CD4-positive, alpha-beta T cell (primary cell): ENCODE measurements around the gene S100A5. TPM values are rescaled to one million over a fixed set of nuclear protein-coding genes. Genes with fewer than 3 reads are reported as not detected.
A peak's percentile ranks its signal among the peaks of the same experiment; 100 is the strongest.

ENCODE experiments used
- ATAC-seq: fragments of 200-7000 bp; cut with Tn5 transposase; one replicate; pipeline ENCODE4 v1.10.0; 2022; ENCODE audit warnings: mild to moderate bottlenecking; ENCODE audit not compliant: poor library complexity
- CTCF ChIA-PET: fragments of 350-600 bp; sonication (Branson Sonifier 250); formaldehyde crosslinking; loops from one replicate; lab custom pipeline; 2021; ENCODE audit warnings: antibody characterized with exemption, inconsistent platforms; lab: Charles Lee
- POLR2A ChIA-PET: fragments of 350-600 bp; sonication (Branson Sonifier 250); formaldehyde crosslinking; loops from one replicate; lab custom pipeline; 2021; ENCODE audit warnings: antibody characterized with exemption, inconsistent platforms; lab: Charles Lee
- DNase-seq, 14 experiments: peaks; one replicate each; pipeline ENCODE4 v3.0.0-alpha.2; 2013 to 2020; ENCODE audit warnings: mixed read lengths in 2 of 14
- H3K27ac ChIP-seq, 2 donors: one replicate each; pipeline versions ENCODE4 v1.5.1 to v1.7.0; 2013; ENCODE audit warnings: low read length in 2 of 2, low read depth in 1 of 2, mild to moderate bottlenecking in 1 of 2
- H3K27me3 ChIP-seq, 2 experiments: 1 replicate in 1 of 2; 2 replicates in 1 of 2; pipeline versions ENCODE4 v1.6.1 to v1.7.0; 2013; ENCODE audit warnings: low read length in 2 of 2, control low read depth in 1 of 2, mild to moderate bottlenecking in 1 of 2, moderate library complexity in 1 of 2; ENCODE audit not compliant: insufficient read depth in 2 of 2, control insufficient read depth in 1 of 2
- H3K36me3 ChIP-seq: one replicate; pipeline ENCODE4 v1.6.1; 2013; ENCODE audit warnings: low read length, control low read depth; ENCODE audit not compliant: insufficient read depth
- H3K4me1 ChIP-seq: one replicate; pipeline ENCODE4 v1.6.1; 2013; ENCODE audit warnings: low read length, control low read depth; ENCODE audit not compliant: insufficient read depth
- H3K4me3 ChIP-seq: one replicate; pipeline ENCODE4 v1.5.1; 2013; ENCODE audit warnings: mild to moderate bottlenecking, low read length, moderate library complexity
- H3K9me3 ChIP-seq, 2 experiments: 1 replicate in 1 of 2; 2 replicates in 1 of 2; pipeline versions ENCODE4 v1.6.1 to v1.7.0; 2013; ENCODE audit warnings: low read length in 2 of 2, mild to moderate bottlenecking in 2 of 2, control low read depth in 1 of 2, moderate library complexity in 1 of 2; ENCODE audit not compliant: control insufficient read depth in 1 of 2, insufficient read depth in 1 of 2
- H3K27ac Mint-ChIP-seq: one replicate; pipeline ENCODE4 v1.8.0; 2020; ENCODE audit warnings: mixed read lengths
- H3K27me3 Mint-ChIP-seq: one replicate; pipeline ENCODE4 v1.8.0; 2021; ENCODE audit warnings: mixed read lengths
- H3K36me3 Mint-ChIP-seq: one replicate; pipeline ENCODE4 v1.8.0; 2021; ENCODE audit warnings: low read depth, mixed read lengths
- H3K4me1 Mint-ChIP-seq: one replicate; pipeline ENCODE4 v1.8.0; 2021; ENCODE audit warnings: low read depth, mixed read lengths
- H3K4me3 Mint-ChIP-seq: one replicate; pipeline ENCODE4 v1.8.0; 2020; ENCODE audit warnings: mild to moderate bottlenecking, mixed read lengths
- H3K9me3 Mint-ChIP-seq: one replicate; pipeline ENCODE4 v1.8.0; 2020; ENCODE audit warnings: mixed read lengths
- intact Hi-C, 2 experiments: fragments of 100-400 bp; cut with DNase I in 1 of 2; cut with micrococcal nuclease in 1 of 2; formaldehyde crosslinking; loops; one replicate each; pipeline versions ENCODE4 v1.15.1 to v1.9.0; 2023 to 2025; cut with DNase I, micrococcal nuclease
- total RNA-seq, 174 experiments: library from RNA in 2 of 174; stranded (reverse) in 2 of 174; gene quantifications; one replicate each; pipeline ENCODE4 v1.2.3 and lab custom pipeline; 2021 to 2026
- TF ChIP-seq, protein P1 (sequence below): fragments of 200-600 bp; IDR thresholded peaks from one replicate; pipeline ENCODE4 v1.8.0; 2022; ENCODE audit warnings: antibody characterized with exemption, mild to moderate bottlenecking

S100A5 gene
- total RNA-seq, 2 experiments from 2014 or later: 0.80 to 1.3 TPM

DNA sequence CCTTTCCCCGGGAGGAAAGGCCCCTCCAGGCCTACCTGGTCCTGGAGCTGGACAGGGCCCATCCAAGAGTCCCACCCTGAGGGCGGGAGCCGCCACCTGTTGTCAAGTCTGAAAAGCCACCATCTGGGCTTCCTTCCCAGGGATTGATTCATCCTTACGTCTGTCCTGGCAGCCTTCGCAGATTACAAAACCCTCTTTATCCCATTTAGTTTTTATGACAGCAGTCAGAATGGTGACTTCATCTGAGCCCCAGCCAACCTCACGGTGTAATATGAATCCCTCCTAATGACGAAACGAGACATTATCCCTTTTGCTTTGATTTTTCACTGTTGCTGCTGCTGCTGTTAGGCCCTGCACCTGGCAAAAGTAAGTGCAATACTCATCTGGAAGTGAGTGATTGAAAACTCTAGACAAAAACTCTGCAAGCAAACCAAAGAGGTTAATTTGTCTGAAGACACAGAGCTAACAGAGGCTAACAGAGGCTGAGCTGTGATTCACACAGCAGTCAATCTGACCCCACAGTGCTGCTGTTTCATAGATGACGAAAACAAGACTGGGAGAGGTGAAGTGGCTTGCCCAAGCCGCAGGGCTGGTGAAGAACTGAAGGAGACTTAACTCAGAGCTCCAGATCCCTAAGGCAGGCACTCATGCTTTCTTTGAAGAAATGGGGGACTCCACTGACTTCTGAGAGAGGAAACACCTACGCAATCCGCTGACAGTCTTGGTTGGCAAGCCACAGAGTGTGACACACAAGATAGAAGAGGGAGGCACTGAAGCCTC is 50.3 kb downstream of the S100A5 start:
- Histone ChIP-seq H3K9me3 (no peaks in the 10 kb centered on the region), H3K27me3 (peaks cover 2 to 3% of the 10 kb centered on the region in 2 experiments), H3K4me1 (peaks cover 3% of the 10 kb centered on the region), H3K27ac (no peak overlapping the region), H3K4me3 (no peak overlapping the region), H3K36me3 (no peaks in the 10 kb centered on the region)
- H3K9me3 Mint-ChIP-seq: no peaks in the 10 kb centered on the region
- H3K4me3 Mint-ChIP-seq: no peak overlapping the region
- intact Hi-C loops: no loop called here
- ATAC-seq (no peak), DNase-seq (peak in 3 of 14 experiments; percentile 21 to 43 (median 29))
- H3K36me3 Mint-ChIP-seq: no peaks in the 10 kb centered on the region
- H3K4me1 Mint-ChIP-seq: no peaks in the 10 kb centered on the region
- TF ChIP-seq, protein P1, sequence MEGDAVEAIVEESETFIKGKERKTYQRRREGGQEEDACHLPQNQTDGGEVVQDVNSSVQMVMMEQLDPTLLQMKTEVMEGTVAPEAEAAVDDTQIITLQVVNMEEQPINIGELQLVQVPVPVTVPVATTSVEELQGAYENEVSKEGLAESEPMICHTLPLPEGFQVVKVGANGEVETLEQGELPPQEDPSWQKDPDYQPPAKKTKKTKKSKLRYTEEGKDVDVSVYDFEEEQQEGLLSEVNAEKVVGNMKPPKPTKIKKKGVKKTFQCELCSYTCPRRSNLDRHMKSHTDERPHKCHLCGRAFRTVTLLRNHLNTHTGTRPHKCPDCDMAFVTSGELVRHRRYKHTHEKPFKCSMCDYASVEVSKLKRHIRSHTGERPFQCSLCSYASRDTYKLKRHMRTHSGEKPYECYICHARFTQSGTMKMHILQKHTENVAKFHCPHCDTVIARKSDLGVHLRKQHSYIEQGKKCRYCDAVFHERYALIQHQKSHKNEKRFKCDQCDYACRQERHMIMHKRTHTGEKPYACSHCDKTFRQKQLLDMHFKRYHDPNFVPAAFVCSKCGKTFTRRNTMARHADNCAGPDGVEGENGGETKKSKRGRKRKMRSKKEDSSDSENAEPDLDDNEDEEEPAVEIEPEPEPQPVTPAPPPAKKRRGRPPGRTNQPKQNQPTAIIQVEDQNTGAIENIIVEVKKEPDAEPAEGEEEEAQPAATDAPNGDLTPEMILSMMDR: no peak
- no peak overlapping the region for H3K27ac Mint-ChIP-seq
- POLR2A ChIA-PET: no interaction called here
- H3K27me3 Mint-ChIP-seq: peaks cover 36% of the 10 kb centered on the region
- CTCF ChIA-PET: no interaction called here

- Mint-ChIP-seq H3K27me3 (peaks cover 45% of the 10 kb centered on the region), H3K4me3 (no peak overlapping the region), H3K27ac (no peak overlapping the region), H3K4me1 (no peaks in the 10 kb centered on the region), H3K36me3 (no peaks in the 10 kb centered on the region), H3K9me3 (no peaks in the 10 kb centered on the region)
- ChIA-PET POLR2A (no interaction called here), CTCF (no interaction called here)
- Histone ChIP-seq H3K36me3 (no peaks in the 10 kb centered on the region), H3K9me3 (no peaks in the 10 kb centered on the region), H3K4me3 (no peak overlapping the region), H3K27me3 (peaks cover 4 to 14% of the 10 kb centered on the region in 2 experiments), H3K4me1 (no peaks in the 10 kb centered on the region), H3K27ac (no peak overlapping the region)
- intact Hi-C loops: no loop called here
- ATAC-seq (no peak), DNase-seq (no peak)
- TF ChIP-seq, protein P1: no peak
Observed at GRCh38 chr1:153488731-153489130, 52.0 kb downstream of the S100A5 start.

DNA sequence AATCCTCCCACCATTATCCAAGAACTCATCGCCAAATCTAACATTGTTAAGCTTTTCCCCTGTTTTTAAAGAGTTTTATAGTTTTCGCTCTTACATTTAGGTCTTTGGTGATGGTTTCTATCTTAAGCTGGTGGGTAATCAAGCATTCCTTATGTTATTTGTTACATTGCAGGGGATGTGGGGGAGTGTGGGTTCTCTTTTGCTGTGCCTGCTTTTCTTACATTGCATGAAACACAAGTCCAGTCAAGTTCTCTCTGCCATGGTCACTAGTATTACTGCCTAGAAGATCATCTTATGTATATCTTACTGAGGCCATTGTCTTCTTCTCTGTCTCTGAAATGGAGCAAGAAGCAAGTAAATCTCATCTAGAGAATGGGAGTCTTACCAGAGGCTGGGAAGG is 53.0 kb downstream of the S100A5 start:
- TF ChIP-seq, protein P1: no peak
- H3K4me1 Mint-ChIP-seq: no peaks in the 10 kb centered on the region
- DNase-seq (no peak), ATAC-seq (no peak)
- no peak overlapping the region for H3K27ac Mint-ChIP-seq
- ChIA-PET CTCF (no interaction called here), POLR2A (no interaction called here)
- H3K9me3 ChIP-seq: no peaks in the 10 kb centered on the region
- H3K4me3 Mint-ChIP-seq: no peak overlapping the region
- peaks cover 47% of the 10 kb centered on the region for H3K27me3 Mint-ChIP-seq
- intact Hi-C loops: no loop called here
- H3K27ac ChIP-seq: no peak overlapping the region
- no peaks in the 10 kb centered on the region for H3K9me3 Mint-ChIP-seq
- no peaks in the 10 kb centered on the region for H3K36me3 Mint-ChIP-seq
- peaks cover 9 to 19% of the 10 kb centered on the region in 2 experiments for H3K27me3 ChIP-seq
- H3K36me3 ChIP-seq: no peaks in the 10 kb centered on the region
- H3K4me3 ChIP-seq: no peak overlapping the region
- H3K4me1 ChIP-seq: no peaks in the 10 kb centered on the region

Other genes with a start within 250 kb of the S100A5 start
- not detected for gene PGLYRP3, start 228.0 kb downstream of the S100A5 start, total RNA-seq
- not detected for gene PGLYRP4, start 192.1 kb downstream of the S100A5 start, total RNA-seq
- 10 to 100 TPM; 35.3 to 43.6 TPM for gene S100A9, start 183.1 kb downstream of the S100A5 start, total RNA-seq
- 1 to 10 TPM; 4.0 to 5.5 TPM for gene S100A12, start 165.3 kb downstream of the S100A5 start, total RNA-seq
- 10 to 100 TPM; 21.0 to 23.8 TPM for gene S100A8, start 149.9 kb downstream of the S100A5 start, total RNA-seq
- not detected for gene S100A7A, start 124.4 kb downstream of the S100A5 start, total RNA-seq
- gene S100A7, start 80.3 kb downstream of the S100A5 start, total RNA-seq: not detected
- gene S100A6, start 4.9 kb downstream of the S100A5 start, total RNA-seq: 100 to 1,000 TPM; 172 to 175 TPM
- gene S100A4, start 4.9 kb upstream of the S100A5 start, total RNA-seq: 100 to 1,000 TPM; 297 to 299 TPM
- not detected for gene S100A3, start 8.3 kb upstream of the S100A5 start, total RNA-seq
- not detected for gene S100A2, start 24.9 kb upstream of the S100A5 start, total RNA-seq
- not detected for gene S100A16, start 72.2 kb upstream of the S100A5 start, total RNA-seq
- gene S100A14, start 75.4 kb upstream of the S100A5 start, total RNA-seq: not detected
- 1 to 10 TPM; 2.1 to 2.8 TPM for gene S100A13, start 86.6 kb upstream of the S100A5 start, total RNA-seq
- gene S100A1, start 87.5 kb upstream of the S100A5 start, total RNA-seq: not detected
- gene CHTOP, start 93.1 kb upstream of the S100A5 start, total RNA-seq: 100 to 1,000 TPM in 1 of 2 experiments, 10 to 100 TPM in 1; 97.1 to 102 TPM
- gene SNAPIN, start 117.8 kb upstream of the S100A5 start, total RNA-seq: 1 to 10 TPM; 7.2 to 7.3 TPM
- gene ILF2, start 130.1 kb upstream of the S100A5 start, total RNA-seq: 100 to 1,000 TPM; 140 to 147 TPM
- not detected for gene NPR1, start 137.8 kb upstream of the S100A5 start, total RNA-seq
- 10 to 100 TPM; 24.9 to 27.4 TPM for gene INTS3, start 187.1 kb upstream of the S100A5 start, total RNA-seq
- 1 to 10 TPM; 3.8 to 4.4 TPM for gene SLC27A3, start 234.5 kb upstream of the S100A5 start, total RNA-seq